ENCODE results near the gene KCNG2. TPM values are rescaled to one million over a fixed set of nuclear protein-coding genes. Genes with fewer than 3 reads are reported as not detected.

The KCNG2 gene
- total RNA-seq, 2 experiments from 2014 or later = not detected

DNA sequence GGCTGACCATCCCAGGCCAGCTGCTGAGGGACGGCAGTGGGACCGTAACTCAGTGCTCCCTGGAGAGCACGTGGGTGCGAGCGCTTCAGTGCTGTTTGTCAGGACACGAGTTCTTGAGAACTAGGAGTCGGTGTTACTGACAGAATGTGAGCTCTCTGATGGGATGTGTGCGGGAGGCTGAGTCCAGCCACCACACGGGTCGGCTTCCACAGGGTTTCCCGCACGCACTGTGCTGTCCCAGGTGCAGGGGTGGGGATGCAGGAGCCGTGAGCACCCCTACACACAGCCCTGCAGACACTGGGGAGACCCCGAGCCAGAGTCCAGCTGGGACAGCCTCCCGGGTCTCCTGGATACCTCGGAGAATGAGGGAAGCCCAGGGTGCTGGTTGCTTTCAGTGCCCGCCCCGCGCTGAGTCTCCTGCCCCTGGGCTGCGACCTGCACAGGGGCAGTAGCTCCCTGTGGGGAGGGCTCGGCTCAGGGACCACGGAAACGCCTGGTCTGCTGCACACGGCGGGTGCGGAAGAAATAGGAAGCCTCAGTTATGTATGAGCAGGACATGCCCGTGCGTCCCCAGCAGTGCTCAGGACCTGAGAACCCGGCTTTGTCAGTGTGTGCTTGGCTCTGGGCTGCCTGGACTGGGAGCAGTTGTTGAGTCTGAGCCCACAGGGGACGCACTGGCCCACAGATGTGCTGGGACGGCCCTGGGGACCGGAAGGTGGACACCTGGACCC, 71.2 kb downstream of the KCNG2 start:
- peak in 1 of 14 experiments; percentile 26 for DNase-seq
- CTCF ChIA-PET = no interaction called here

DNA sequence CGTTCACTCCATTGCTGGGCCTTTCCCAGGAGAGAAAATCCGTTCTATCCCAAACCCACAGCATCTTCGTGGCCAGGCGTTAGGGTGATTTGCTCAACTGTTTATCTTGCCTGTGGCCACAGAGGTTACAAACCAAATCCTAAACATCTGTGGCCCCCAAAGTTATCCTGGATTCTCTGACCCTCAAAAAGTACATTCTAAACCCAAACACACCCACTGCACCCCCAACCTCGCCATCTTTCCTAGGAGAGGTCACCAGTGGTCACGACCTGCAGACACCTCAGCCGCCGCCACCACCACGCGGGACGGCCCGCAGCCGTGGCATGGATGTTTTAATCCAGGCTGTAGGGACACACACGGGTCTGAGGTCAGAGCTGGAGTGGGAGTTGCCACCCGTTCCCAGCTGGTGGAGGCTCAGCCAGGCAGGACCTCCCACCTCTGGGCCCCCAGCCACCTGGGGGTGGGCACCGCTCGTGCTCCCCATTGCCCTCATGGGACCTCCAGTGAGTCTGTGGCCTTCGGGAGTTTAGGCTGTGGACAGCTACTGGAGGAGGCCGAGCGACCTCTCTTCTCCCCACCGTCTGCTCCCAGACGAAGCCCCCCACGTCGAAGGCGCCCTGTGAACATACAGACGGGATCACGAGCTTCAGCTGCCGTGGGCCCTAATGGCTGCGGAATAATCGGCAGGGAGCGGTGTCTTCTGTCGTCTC, 72.0 kb downstream of the KCNG2 start:
- POLR2A ChIA-PET = no interaction called here
- Mint-ChIP-seq H3K4me1 (ENCODE audit: low read depth) (no peaks in the 10 kb centered on the region), H3K4me3 (no peak overlapping the region), H3K36me3 (ENCODE audit: low read depth) (no peaks in the 10 kb centered on the region), H3K27ac (no peak overlapping the region), H3K27me3 (no peaks in the 10 kb centered on the region), H3K9me3 (no peaks in the 10 kb centered on the region)
- Histone ChIP-seq H3K9me3 (ENCODE audit: control insufficient read depth in 1 of 2, insufficient read depth in 1 of 2, low read length in 2 of 2) (peaks cover 0 to 12% of the 10 kb centered on the region in 2 experiments), H3K4me1 (ENCODE audit: insufficient read depth, low read length) (no peaks in the 10 kb centered on the region), H3K36me3 (ENCODE audit: insufficient read depth, low read length) (no peaks in the 10 kb centered on the region), H3K27me3 (ENCODE audit: control insufficient read depth in 1 of 2, insufficient read depth in 2 of 2, low read length in 2 of 2) (no peaks in the 10 kb centered on the region), H3K27ac (ENCODE audit: low read depth in 1 of 2, low read length in 2 of 2) (no peak overlapping the region), H3K4me3 (ENCODE audit: low read length) (no peak overlapping the region)
- peak in 1 of 14 experiments; percentile 30 for DNase-seq
- CTCF ChIA-PET = no interaction called here
- no peak for ATAC-seq (ENCODE audit: poor library complexity)
- intact Hi-C loops (cut with DNase I, micrococcal nuclease) = no loop called here
- TF ChIP-seq, protein P1, sequence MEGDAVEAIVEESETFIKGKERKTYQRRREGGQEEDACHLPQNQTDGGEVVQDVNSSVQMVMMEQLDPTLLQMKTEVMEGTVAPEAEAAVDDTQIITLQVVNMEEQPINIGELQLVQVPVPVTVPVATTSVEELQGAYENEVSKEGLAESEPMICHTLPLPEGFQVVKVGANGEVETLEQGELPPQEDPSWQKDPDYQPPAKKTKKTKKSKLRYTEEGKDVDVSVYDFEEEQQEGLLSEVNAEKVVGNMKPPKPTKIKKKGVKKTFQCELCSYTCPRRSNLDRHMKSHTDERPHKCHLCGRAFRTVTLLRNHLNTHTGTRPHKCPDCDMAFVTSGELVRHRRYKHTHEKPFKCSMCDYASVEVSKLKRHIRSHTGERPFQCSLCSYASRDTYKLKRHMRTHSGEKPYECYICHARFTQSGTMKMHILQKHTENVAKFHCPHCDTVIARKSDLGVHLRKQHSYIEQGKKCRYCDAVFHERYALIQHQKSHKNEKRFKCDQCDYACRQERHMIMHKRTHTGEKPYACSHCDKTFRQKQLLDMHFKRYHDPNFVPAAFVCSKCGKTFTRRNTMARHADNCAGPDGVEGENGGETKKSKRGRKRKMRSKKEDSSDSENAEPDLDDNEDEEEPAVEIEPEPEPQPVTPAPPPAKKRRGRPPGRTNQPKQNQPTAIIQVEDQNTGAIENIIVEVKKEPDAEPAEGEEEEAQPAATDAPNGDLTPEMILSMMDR (IDR thresholded peaks at IDR 0.05) = no peak

More for the DNA sequence above, 71.2 kb downstream of the KCNG2 start:
- Mint-ChIP-seq H3K4me3 (no peak overlapping the region), H3K9me3 (no peaks in the 10 kb centered on the region), H3K27ac (no peak overlapping the region), H3K27me3 (no peaks in the 10 kb centered on the region), H3K4me1 (ENCODE audit: low read depth) (no peaks in the 10 kb centered on the region), H3K36me3 (ENCODE audit: low read depth) (no peaks in the 10 kb centered on the region)
- POLR2A ChIA-PET = no interaction called here
- ATAC-seq (ENCODE audit: poor library complexity) = no peak
- Histone ChIP-seq H3K4me3 (ENCODE audit: low read length) (no peak overlapping the region), H3K27me3 (ENCODE audit: control insufficient read depth in 1 of 2, insufficient read depth in 2 of 2, low read length in 2 of 2) (no peaks in the 10 kb centered on the region), H3K27ac (ENCODE audit: low read depth in 1 of 2, low read length in 2 of 2) (no peak overlapping the region), H3K4me1 (ENCODE audit: insufficient read depth, low read length) (no peaks in the 10 kb centered on the region), H3K36me3 (ENCODE audit: insufficient read depth, low read length) (no peaks in the 10 kb centered on the region), H3K9me3 (ENCODE audit: control insufficient read depth in 1 of 2, insufficient read depth in 1 of 2, low read length in 2 of 2) (peaks cover 0 to 12% of the 10 kb centered on the region in 2 experiments)
- TF ChIP-seq, protein P1 (IDR thresholded peaks at IDR 0.05) = no peak
- intact Hi-C loops (cut with DNase I, micrococcal nuclease) = no loop called here

DNA sequence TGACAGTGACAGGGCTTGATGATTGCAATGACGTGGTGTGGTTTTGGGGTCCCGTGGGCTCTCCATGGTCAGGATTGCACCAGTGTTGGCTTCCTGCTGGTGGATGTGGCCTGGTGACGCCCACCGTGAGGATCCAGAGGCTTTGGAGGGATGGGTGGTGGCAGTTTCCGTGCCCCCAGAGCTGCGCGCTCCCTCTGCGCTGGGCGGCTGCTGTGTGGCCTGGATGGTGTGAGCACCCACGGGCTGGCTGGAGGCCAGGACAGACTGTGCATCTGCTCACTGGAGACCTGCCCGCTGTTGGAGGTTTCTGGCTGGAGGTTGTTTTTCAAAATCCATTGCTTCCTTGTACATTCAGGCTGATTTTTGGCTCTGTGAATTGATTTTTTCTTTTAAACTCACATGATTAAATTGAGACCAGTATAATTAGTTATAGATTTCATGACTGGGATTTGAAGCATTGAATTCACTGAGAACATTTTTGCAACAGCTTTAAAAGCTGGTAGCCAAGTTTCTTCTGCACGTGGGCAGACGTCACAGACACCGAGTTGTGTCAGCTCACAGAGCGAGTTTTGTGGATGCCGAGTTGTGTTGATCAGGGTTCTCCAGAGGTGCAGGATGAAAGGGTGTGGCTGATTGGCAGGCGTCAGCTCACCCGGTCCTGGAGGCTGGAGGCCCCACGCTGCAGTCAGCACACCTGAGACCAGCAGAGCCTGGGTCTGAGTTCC, 72.7 kb downstream of the KCNG2 start:
- H3K4me3 ChIP-seq (ENCODE audit: low read length) = no peak overlapping the region
- Mint-ChIP-seq H3K36me3 (ENCODE audit: low read depth) (no peaks in the 10 kb centered on the region), H3K27ac (no peak overlapping the region), H3K27me3 (no peaks in the 10 kb centered on the region), H3K9me3 (no peaks in the 10 kb centered on the region), H3K4me1 (ENCODE audit: low read depth) (no peaks in the 10 kb centered on the region), H3K4me3 (no peak overlapping the region)
- ChIA-PET POLR2A (no interaction called here), CTCF (no interaction called here)
- intact Hi-C loops (cut with DNase I, micrococcal nuclease) = no loop called here
- H3K27ac ChIP-seq (ENCODE audit: low read depth in 1 of 2, low read length in 2 of 2) = no peak overlapping the region
- no peaks in the 10 kb centered on the region for H3K27me3 ChIP-seq (ENCODE audit: control insufficient read depth in 1 of 2, insufficient read depth in 2 of 2, low read length in 2 of 2)
- peaks cover 0 to 13% of the 10 kb centered on the region in 2 experiments for H3K9me3 ChIP-seq (ENCODE audit: control insufficient read depth in 1 of 2, insufficient read depth in 1 of 2, low read length in 2 of 2)
- DNase-seq (peak in 1 of 14 experiments; percentile 11), ATAC-seq (ENCODE audit: poor library complexity) (no peak)
- no peaks in the 10 kb centered on the region for H3K4me1 ChIP-seq (ENCODE audit: insufficient read depth, low read length)
- H3K36me3 ChIP-seq (ENCODE audit: insufficient read depth, low read length) = no peaks in the 10 kb centered on the region
- TF ChIP-seq, protein P1 (IDR thresholded peaks at IDR 0.05) = no peak

Data from CD4-positive, alpha-beta T cell (primary cell).